HG03571 (cell line): ENCODE data around the gene RSBN1.
A peak's percentile ranks its signal among the peaks of the same experiment; 100 is the strongest.

Source experiments
- ATAC-seq: cut with Tn5 transposase; IDR thresholded peaks from one replicate; pipeline ENCODE4 v1.9.1; 2021; ENCODE audit not compliant: unreplicated experiment

Gene RSBN1

DNA sequence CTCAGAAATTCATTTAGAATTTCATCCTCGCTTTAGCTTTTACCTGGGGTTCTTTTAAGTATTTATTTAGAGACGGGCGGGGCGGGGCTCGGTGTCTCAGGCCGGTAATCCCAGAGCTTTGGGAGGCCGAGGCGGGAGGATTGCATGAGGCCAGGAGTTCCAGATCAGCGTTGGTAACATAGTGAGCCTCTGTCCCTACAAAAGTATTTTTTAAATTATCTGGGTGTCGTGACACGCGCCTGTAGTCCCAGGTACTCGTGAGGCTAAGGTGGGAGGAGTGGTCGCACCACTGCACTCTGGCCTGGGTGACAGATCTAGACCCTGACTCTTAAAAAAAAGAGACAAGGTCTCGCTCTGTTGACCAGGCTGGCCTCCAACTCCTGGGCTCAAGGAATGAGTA is 942 bp upstream of the RSBN1 start:
- no peak for ATAC-seq

DNA sequence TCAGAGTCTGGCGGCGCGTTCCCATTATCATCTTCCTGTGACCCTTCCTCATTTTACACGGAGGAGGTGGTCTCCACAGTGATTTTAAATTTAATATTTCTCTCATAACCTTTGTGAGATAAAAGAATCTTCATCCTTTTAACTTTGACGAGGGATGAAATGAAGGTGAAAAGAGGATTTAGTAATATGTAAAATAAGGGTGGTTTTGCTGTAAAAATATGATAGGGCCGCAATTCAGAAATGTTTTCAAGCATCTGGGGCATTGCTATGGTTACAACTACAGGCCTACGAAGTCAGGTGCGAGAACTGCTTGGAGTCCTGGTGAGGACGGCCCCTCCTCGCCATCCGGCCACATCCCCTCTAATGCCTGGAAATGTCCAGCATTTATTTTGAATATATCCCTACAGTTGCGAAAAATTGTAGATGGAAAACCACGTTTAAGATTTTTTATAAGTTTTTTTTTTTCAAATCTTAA is 422 bp upstream of the RSBN1 start:
- ATAC-seq: no peak

DNA sequence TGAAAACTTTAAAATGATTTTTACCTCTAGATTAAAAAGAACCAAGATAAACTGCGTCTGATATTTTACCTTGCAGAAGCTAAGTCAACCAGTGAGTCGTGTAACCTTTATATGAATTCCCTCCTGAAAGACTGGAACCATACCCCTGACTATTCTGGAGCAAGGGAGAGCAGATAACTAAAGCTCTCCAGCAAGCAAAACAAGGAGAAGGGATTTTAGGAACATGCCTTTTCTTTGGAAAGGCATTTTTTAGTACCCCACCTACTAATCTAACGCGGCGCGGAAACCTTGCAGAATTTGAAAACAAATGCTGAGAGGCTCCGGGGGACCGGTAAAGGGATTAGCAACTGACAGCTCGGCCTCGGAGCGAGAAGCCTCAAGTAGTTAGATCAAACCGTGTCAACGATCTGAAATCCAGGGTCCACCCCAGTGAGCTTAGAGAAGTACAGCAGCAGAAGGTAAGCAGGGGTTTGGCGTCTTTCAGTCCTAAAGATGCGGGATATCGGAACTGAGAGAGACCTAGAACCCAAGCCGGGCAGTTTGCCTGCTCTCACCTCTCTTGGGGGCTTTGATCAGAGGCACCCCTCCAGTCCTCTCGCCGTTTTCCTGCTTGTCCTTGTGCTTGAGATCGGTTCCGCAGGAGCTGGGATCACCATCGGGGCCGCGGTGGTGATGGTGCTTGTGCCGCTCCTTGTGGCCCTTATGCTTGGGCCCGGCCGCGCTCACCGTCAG is 954 bp downstream of the RSBN1 start:
- ATAC-seq: no peak

DNA sequence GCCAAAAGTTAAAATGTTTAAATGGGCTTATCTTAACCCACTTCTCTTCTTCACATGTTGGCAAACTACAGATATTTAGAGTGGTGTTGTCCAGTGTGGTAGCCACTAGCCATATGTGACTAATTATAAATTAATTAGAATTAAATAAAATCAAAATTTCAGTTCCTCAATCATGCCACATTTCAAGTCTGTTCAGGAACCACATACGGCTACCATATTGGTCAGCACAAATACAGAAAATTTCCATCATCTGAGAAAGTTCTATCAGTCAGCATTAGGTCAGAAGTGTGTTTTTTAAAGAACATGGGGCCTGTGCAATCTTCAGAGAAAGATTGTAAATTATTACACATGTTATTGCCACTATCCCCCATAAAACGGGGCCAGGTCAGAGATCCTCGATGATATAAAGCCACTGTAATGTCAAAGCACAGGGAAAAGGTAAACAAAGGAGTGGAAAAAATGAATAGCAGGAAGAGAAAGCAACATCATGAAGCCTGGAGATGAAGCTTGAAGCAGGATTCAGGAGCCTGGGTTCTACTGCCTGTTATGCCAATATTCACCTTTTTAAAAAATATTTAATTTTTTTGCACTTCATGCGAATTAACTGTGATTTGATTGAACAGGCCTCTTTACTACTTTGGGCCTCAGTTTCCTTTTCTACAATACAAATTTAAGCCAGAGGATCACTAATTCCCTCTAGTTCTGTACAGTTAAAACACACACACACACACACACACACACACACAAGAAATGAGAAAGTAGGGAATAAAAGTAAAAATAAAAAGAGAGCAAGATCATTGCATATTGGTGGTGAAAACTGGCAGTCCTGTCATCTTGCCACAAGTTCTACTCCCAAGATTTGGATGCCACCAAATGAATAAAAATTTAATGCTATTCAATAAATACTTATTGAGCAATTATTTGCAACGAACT is 2.3 kb downstream of the RSBN1 start:
- no peak for ATAC-seq

DNA sequence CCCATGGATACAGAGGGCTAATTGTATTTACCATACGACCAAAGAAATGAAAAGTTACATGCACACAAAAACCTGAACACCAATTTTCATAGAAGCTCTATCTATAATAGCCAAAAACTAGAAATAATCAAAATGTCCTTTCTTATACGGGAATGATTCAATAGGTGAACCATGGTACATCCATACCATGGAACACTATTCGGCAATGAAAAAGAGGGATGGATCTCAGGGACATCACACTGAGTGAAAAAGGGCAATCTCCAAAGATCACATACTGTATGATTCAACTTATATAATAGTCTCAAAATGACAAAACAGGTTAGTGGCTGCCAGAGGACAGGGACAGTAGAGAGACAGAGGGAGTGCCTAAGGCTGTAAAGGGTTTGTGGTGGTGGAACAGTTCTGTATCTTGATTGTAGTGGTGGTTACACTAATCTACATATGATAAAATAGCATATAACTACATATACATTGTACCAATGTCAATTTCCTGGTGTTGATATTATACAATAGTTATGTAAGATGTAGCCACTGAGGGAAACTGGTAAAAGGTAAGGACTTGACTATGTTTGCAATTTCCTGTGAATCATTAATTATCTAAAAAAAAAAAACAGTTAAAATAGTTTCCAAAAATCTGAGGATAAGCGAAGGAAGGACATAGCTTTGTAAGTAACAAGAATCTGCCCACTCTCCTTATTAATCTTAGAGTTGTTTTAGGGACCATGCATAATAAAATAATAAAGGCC is 3.7 kb downstream of the RSBN1 start:
- no peak for ATAC-seq

DNA sequence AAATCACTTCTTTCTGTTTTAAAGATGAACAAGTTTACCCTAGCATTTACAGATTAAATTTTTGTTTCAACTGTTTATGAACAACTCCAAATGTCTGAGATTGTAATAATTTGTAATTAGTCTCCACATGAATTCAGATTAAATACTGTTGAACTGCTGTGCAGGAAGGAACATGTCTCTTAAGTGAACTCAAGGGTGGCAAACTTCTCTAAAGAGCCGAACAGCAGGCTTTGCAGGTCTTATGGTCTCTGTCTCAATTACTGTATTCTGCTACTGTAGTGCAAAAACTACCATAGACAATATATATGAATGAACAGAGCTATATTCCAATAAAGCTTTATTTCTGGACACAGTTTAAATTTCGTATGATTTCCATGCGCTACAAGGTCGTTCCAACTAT is 6.6 kb downstream of the RSBN1 start:
- ATAC-seq: no peak

DNA sequence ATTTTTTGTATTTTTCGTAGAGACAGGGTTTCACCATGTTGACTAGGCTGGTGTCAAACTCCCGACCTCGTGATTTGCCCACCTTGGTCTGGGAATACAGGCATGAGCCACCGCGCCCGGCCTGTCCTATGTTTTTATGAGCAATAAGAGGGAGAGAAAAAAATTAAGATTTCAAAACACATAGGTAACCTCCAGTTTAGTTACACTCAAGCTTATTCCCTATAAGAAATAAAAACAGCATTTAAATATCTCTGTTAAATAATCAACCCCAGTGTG is 7.1 kb downstream of the RSBN1 start:
- ATAC-seq: no peak

DNA sequence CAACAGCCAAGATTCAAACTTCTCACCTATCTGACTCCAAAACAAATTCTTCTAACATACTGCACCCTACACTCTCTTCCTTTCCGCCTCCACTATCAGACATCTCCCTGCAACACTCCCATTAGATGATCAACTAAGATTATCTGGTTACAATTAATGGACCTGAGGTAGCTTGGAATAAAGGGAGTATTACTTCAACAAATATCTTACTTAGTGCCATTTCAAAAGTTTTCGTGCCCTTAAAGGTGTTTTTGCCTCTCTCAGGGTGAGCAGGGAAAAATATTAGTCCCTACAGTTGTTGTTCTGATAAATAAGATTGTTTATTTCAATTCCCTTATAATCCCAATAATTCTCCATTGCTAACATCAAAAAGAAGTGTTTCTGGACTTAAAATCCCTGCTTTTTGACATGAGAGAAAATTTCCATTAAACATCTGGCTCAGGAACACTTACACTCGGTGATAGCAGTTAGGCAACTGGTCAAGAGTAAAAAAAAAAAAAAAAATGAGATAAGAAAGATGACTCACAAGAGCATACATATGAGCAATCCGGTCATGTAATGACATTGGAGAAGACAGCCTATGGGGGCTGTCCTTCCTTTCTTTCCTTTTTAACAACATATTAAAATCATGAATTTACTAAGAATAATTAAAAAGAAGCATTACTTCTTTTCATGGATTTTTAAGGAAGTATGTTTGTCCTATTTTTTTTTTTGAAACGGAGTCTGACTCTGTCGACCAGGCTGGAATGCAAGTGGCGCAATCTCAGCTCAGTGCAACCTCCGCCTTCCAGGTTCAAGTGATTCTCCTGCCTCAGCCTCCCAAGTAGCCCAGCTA is 7.6 kb downstream of the RSBN1 start:
- no peak for ATAC-seq

DNA sequence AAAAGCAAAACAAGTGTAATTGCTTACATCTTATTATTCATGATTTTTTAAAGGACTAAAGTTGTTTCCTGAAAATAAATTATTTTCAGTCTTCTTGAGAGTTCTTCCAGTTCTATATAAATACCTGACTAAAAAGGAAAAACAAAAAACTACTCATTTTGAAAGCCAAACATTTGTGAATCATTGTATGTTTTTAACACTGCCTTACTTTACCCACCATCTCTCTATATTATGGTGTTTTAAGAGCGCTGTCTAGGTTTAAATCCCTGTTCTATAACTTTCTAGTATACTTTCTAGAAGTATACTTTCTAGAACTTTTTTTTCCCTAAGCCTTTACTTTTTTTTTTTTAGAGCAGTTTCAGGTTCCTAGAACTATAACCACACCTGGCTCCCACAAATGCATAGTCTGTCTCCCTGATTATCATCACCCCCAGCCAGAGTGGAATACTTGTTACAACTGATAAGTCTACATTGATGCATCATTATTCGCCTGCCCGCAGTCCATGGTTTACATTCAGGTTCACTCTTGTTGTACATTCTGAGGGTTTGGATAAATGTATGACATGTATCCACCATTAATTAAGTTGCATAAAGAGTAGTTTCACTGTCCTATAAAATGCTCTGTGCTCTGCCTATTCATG is 9.8 kb downstream of the RSBN1 start:
- no peak for ATAC-seq

DNA sequence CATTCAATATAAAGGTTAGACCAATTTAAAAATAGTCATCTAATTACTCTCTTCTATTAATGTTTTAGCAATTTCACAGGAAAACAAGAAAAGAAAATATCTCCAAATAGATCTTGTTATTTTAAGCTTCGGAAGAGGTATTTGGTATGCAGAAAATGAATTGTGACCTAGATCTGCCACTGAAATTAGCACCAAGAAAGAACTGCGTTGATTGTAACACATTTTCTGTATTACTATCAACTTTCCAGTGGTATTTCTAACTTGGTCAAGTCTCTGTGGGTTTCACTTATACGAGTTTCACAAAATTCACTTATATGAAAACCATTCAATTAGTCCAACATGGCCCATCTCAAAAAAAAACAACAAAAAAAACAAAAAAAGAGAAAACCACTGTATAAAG is 11.8 kb downstream of the RSBN1 start:
- ATAC-seq: no peak

DNA sequence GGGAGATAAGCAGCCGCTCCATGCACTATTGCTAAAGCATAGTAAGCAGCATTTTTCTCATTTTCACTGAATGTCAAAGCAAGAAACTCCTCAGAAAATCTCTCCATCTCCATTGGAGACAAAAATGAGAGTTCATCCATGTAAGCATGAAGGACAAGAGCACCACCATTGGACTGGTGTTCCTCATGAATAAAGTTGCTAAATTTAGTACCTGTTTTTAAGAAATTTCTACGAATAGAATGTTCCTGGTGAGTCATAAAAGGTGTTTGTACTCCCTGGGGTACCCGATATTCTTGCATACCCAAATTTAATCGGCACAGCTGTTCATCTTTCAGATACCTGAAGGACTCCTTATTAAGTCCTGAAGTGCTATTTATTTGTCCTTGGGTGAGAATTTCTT is 14.8 kb downstream of the RSBN1 start:
- ATAC-seq: no peak

DNA sequence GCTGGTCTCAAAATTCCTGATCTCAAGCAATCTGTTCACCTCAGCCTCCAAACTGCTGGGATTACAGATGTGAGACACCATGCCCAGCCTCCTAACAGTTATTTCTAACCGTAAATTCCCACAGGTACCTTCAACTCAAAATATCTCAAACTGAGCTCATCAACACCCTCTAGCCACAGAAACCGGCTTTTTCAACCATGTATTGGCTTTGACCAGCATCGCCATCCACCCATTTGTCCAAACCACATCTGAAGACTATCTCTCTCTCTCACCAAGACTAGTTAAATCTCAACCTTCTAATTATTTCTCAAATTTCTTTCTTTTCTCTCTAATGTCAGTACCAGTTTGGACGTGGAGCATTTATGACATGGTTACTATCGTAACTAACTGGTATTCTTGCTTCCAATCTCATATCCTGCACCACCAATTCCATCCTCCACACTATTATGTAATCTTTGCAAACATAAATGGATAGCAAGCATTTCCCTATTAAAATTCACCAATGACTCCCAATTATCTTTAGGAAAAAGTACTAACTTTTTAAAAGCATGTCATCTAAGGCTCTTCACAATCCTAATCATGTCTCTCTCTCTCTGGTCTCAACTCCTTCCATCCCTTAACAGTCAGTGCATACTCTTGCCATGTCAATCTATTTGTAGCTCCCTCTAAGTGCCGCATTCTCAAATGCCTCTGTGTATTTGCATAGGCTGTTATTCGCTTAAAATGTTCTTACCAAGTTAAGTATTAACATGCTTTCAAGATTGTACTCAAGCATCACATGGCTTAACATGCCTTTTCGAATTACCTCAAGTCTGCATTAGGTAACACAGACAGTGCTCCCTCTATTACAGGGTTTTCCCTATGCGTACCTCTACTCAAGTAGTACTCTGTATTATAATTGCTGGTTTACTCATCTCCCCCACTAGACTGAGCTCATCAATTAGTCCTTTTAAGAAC is 18.1 kb downstream of the RSBN1 start:
- no peak for ATAC-seq

DNA sequence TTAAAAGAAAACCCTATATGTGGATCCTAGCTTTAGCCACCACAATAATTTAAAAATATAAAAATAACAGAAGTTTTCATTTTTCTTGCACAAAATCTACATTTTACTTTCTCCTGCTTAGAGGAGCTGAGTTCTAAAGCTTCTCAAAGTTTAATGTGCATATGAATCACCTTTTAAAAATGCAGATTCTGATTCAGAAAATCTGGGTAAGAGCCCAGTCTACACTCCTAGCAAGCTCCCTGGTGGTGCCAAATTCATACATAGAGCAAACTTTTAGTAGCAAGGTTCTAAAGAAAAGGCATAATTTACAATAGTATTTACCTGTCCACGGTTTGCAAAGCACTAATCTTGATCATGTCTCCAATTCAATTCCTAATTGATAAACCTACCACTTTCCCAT is 19.3 kb downstream of the RSBN1 start:
- ATAC-seq: no peak

DNA sequence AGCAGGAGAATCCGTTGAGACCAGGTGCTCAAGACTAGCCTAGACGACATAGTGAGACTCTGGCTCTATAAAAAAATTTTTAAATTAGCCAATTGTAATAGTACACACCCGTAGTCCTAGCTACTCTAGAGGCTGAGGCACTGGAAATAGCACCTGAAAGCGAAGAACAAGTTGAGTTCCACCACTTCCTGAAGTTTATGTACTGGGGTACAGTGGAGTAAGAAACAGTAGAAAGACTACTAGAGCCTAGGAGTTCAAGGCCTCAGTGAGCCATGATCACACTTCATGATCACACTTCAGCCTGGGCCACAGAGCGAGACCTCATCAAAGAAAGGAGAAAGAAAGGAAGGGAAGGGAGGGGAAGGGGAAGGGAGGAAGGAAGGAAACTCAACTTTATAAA is 19.8 kb downstream of the RSBN1 start:
- no peak for ATAC-seq

DNA sequence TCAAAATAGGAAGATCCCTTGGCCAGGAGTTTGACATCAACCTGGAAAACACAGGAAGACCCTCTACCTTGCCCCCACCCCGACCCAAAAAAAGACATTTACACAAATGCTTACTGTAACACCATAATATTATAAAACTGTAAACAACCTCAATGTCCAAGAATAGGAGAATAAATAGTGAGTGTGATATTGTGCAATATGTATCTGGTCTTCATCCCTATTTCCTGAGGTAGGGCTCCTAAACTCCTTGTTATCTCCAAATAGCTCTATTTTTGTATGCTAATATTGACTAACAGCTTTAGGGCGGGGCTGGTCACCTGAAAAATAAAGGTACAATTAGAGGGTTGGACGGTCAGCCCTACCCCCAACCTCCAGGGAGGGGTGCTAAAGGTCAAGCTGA is 23.5 kb downstream of the RSBN1 start:
- no peak for ATAC-seq

DNA sequence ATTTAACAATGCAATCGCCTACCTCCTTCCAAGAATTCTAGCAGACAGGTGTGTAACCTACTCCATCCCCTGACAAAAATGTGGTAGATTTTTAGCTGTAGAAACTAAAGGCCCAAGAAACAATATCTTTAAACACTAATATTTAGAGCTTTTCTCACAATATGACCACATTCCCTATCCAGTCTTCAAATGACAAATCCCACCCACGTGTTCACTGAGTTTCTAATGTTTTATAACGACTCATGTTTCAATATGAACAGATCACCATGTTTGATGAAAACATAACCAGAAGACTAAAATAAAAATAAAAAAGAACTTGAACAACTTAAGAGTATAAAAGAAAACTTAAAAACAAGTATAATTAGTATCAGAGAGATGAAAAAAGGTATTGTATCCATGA is 24.6 kb downstream of the RSBN1 start:
- ATAC-seq: no peak

DNA sequence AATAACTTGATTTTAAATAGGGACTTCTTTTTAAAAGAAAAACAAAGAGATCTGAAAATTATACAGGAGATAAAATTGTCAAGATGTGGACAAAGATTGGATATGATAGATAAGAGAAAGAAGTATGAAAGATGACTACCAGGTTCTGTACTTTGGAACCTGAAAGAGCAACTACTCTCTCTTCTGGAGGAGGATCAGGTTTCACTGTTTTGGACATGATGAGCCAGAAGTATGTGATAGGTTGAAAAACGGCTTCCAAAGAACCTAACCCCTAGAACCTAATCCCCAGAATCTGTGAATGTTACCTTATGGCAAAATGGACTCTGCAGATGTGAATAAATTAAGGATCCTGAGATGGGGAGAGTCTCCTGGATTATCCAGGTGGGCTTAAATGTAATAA is 26.2 kb downstream of the RSBN1 start:
- ATAC-seq: no peak

DNA sequence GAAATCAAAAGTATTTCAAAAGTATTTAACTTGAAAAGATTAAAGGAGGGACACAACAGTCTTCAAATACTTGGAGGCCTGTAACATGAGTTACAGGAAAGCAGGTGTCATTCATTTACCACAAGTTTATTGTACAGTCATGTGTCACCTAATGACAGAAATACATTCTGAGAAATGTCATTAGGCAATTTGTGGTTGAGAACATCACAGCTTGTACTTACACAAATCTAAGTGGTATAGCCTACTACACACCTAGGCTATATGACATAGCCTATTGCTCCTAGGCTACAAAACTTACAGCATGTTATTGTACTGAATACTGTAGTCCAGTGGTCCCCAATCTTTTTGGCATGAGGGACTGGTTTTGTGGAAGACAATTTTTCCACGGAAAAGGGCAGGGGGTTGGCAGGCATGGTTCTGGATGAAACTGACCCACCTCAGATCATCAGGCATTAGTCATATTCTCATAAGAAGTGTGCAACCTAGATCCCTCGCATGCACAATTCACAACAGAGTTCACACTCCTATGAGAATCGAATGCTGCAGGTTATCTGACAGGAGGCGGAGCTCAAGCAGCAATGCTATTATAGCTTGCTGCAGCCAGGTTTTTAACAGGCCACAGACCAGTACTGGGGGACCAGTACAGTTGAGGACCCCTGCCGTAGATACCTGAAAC is 28.0 kb downstream of the RSBN1 start:
- ATAC-seq: peak; percentile 54
